GM12874 (cell line): ENCODE results near the gene RUNX2.

Experiments used
- TF ChIP-seq, protein P1 (sequence below): IDR thresholded peaks from 2 replicates; pipeline ENCODE4 v1.5.1; 2011; ENCODE audit warnings: low read depth, mild to moderate bottlenecking, control low read depth, low read length, moderate library complexity; ENCODE audit not compliant: insufficient read depth

Gene RUNX2

DNA sequence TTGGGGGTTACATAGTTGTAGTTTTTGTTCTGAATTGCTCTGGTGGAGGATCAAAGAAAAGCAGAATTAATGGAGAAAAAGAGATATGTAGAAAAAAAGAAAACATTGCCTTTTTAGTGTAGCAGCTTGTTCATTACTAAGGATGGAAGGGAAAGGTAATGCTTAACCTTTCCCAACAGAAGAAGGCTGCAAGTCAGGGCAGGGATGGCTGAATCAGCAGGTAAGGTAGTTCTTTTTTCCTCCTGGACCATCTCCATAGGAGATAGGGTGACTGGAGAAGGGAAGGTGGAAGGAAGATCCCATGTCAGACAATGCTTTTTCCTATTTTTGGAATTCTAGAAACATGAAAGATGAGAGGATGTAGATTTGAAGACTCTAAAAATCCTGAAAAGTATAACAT lies 129.0 kb downstream of the RUNX2 start:
- TF ChIP-seq, protein P1, sequence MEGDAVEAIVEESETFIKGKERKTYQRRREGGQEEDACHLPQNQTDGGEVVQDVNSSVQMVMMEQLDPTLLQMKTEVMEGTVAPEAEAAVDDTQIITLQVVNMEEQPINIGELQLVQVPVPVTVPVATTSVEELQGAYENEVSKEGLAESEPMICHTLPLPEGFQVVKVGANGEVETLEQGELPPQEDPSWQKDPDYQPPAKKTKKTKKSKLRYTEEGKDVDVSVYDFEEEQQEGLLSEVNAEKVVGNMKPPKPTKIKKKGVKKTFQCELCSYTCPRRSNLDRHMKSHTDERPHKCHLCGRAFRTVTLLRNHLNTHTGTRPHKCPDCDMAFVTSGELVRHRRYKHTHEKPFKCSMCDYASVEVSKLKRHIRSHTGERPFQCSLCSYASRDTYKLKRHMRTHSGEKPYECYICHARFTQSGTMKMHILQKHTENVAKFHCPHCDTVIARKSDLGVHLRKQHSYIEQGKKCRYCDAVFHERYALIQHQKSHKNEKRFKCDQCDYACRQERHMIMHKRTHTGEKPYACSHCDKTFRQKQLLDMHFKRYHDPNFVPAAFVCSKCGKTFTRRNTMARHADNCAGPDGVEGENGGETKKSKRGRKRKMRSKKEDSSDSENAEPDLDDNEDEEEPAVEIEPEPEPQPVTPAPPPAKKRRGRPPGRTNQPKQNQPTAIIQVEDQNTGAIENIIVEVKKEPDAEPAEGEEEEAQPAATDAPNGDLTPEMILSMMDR, result no peak

- TF ChIP-seq, protein P1, result no peak
Measured at GRCh38 chr6:45458672-45459071, 130.5 kb downstream of the RUNX2 start.

DNA sequence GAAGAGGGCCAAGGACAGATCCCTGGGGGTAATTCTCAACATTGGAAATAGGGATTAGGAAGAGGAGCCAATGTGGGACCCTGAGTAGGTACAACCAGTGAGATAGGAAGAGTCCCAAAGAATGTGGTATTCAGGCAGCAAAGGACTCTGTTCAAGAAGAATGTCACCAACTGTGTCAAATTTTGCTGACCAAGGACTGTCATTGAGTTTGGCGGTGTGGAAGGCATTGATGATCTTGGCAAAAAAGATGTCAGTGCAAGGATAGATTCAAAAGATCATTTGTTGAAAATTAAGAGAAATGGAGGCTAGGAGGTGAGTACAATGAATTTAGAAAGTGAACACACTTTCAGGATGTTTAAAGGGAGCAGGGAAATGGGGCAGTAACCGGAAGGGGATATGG lies 132.0 kb downstream of the RUNX2 start:
- TF ChIP-seq, protein P1, result no peak

DNA sequence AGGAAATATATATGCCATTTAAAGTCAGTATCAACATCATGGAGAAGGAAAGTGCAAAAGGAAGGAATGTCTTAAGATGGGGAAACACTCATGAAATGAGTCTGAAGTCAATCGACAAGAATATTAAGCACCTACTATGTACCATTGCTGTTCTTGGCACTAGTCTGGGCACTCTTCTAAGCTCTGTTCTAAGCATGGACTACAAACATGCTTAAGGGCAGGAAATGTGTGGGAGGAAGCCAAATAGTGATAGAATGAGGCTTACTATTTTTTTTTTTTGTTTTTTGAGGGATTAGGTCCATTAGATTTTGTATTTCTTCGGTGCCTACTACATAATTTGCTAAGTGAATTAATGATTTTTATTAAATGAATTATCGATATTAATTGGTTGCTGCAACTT lies 133.4 kb downstream of the RUNX2 start:
- TF ChIP-seq, protein P1, result no peak

DNA sequence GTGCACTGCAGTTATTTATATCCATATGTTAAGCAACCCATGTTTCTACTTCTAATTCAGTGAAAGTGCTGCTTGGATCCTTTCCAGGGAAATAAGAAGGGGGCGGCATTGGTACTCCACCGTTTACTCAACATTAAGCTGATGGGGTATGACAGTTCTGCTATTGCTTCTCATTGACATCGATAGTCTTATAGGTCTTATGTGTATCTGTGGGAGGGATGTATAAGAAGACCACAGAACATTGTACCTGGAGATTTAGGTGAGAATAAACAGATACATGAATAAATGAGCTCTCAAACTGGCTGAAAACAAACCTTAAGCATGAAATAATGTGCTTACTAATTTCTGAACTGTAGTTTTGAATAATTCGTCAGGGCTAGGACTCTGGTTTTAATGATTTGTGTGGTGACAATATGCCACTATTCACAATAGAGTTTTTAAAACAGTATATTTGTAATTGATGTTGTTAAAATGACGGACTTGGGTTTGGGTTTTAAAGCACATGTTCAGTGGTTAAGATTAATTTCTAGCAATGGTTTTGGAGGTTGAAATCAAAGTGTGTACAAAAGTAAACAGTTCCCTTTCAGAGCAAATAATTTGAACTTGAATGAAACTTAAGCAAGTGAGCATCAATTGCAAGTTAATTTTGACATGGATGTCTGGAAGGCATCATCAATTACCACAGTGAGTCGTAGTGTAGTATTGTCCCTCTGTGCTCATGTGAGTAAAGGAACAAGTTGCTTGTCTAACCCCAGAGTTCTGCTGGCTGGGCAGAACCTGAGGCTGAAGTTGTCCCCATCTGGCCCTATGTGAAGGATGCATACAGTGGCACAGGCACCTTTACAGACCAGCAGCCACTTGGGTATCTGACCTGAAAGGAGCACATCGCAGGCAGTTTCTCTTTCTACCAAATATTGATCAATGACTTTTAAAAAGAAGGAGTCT lies 134.3 kb downstream of the RUNX2 start:
- TF ChIP-seq, protein P1, result no peak

- TF ChIP-seq, protein P1, result no peak
Measured at GRCh38 chr6:45464685-45465084, 136.6 kb downstream of the RUNX2 start.

GRCh38 chr6:45466686-45467085 lies 138.6 kb downstream of the RUNX2 start:
- TF ChIP-seq, protein P1, result no peak
